Breast epithelium (tissue), 3 donors: ENCODE data around the gene PCCB.

Source experiments
- POLR2A ChIP-seq: fragments of 450-650 bp; IDR thresholded peaks from one replicate; pipeline ENCODE4 v1.6.1; 2016; ENCODE audit warnings: antibody characterized with exemption, mild to moderate bottlenecking, moderate library complexity
- TF ChIP-seq, protein P1 (sequence below), 3 donors: fragments of 450-650 bp; IDR thresholded peaks; one replicate each; pipeline ENCODE4 v1.5.1; 2016 to 2017; ENCODE audit warnings: antibody characterized with exemption in 3 of 3, mild to moderate bottlenecking in 3 of 3, moderate library complexity in 3 of 3

DNA sequence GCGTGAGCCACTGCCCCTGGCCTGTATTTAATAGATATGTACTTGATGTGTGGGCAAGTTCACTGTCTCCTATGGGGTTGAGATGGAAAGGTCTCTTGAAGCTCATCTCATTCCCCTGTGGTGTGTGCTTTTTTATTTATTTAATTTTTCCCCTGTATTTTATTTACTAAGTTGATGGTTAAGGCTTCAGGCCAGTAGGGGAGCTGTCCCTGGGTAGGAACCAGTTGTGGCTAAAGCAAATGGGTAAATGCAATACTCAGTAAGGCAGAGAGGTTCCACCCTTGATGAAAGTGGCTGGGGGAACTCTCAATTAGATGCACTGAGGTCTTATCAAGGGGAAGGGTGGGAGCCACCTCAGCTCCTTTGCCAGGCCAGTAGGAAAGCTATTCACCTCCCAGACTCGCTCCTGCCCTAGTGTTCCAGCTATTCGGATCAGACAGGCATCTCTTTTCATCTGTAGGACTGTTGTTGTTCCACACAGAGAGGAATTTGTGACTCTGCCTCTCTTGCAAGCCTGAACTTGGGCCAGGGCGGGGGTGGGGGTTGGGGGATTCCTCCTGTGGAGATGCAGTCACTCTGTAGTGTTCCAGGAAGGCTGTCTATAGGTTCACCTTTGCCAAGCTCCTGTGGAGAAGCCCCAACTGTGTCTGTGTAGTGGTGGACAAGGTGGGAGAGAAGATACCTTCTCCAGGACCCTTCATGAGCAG, 26.1 kb downstream of the PCCB start:
- TF ChIP-seq, protein P1, sequence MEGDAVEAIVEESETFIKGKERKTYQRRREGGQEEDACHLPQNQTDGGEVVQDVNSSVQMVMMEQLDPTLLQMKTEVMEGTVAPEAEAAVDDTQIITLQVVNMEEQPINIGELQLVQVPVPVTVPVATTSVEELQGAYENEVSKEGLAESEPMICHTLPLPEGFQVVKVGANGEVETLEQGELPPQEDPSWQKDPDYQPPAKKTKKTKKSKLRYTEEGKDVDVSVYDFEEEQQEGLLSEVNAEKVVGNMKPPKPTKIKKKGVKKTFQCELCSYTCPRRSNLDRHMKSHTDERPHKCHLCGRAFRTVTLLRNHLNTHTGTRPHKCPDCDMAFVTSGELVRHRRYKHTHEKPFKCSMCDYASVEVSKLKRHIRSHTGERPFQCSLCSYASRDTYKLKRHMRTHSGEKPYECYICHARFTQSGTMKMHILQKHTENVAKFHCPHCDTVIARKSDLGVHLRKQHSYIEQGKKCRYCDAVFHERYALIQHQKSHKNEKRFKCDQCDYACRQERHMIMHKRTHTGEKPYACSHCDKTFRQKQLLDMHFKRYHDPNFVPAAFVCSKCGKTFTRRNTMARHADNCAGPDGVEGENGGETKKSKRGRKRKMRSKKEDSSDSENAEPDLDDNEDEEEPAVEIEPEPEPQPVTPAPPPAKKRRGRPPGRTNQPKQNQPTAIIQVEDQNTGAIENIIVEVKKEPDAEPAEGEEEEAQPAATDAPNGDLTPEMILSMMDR (IDR thresholded peaks at IDR 0.05): no peak
- no peak for TF ChIP-seq POLR2A
